ENCODE measurements around the gene RRAGC. TPM values are rescaled to one million over a fixed set of nuclear protein-coding genes. Genes with fewer than 3 reads are reported as not detected.
A peak's percentile ranks its signal among the peaks of the same experiment; 100 is the strongest.

RRAGC gene
- total and polyA plus RNA-seq, 10 donors = 9.4 to 28.1 (median 19.6) TPM

DNA sequence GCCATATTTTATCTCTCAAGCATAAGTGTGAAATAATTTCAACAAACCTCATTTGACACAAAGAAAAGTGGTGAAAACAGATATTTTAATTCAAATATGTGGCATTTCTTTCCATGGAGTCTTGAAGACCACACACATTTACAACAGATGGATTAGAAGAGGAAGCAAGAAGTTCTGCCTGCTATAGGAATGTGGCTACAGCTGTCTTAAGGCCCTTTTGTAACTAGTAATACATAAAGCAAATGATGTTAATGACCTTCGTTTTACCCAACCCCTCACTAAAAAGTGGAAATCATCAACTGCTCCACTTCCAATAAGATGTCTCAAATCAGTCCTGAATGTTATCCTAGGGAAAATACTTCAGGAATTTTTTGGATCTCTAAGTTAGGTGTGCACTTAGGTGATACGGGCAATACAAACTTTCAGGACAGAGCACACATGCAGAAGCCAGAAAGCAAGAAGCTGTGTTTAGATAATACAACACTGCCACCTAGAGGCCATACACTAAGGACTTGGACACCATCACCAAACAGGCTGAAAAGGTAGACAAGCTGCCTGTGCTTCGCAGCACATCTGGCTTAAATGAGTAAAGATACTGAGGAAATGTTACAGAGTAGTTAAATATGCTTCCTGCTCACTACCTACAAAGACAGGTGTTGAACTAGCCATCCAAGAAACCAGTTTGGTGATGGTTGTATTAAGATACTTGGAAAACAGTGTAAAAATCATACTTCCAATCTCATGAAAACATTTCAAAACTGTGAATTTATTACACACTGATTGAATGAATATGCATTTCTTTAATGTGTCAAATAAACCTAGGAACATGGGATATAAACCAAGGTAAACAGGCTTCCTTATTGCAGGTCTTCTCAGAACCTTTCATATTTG lies 24.4 kb downstream of the RRAGC start:
- intact Hi-C loops (cut with DNase I; ENCODE audit: low total_unique reads) = loop anchor here (10.0 kb wide), 1 partner anchor 800 kb away; no protein-coding TSS in a partner anchor
- 9 to 28% (median 22%) methylated on average over 3 of the region's 3 CpGs for WGBS, 5 donors
- H3K9me3 ChIP-seq = no peaks in the 10 kb centered on the region
- TF ChIP-seq, protein P1, sequence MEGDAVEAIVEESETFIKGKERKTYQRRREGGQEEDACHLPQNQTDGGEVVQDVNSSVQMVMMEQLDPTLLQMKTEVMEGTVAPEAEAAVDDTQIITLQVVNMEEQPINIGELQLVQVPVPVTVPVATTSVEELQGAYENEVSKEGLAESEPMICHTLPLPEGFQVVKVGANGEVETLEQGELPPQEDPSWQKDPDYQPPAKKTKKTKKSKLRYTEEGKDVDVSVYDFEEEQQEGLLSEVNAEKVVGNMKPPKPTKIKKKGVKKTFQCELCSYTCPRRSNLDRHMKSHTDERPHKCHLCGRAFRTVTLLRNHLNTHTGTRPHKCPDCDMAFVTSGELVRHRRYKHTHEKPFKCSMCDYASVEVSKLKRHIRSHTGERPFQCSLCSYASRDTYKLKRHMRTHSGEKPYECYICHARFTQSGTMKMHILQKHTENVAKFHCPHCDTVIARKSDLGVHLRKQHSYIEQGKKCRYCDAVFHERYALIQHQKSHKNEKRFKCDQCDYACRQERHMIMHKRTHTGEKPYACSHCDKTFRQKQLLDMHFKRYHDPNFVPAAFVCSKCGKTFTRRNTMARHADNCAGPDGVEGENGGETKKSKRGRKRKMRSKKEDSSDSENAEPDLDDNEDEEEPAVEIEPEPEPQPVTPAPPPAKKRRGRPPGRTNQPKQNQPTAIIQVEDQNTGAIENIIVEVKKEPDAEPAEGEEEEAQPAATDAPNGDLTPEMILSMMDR (IDR thresholded peaks at IDR 0.05 in 8 of 11, conservative IDR thresholded peaks at IDR 0.05 in 3 of 11) = peak; percentile 45 to 90 (median 80)
- TF ChIP-seq POLR2AphosphoS5 (IDR thresholded peaks at IDR 0.05) (no peak), POLR2A (IDR thresholded peaks at IDR 0.05) (no peak)
- peaks cover 0 to 34% (median 21%) of the 10 kb centered on the region in 6 donors for H3K36me3 ChIP-seq
- H3K27ac ChIP-seq = peak overlapping the region in 3 of 8 donors; percentile 60 to 76 (median 68)
- peaks cover 0 to 10% (median 0%) of the 10 kb centered on the region in 7 donors for H3K27me3 ChIP-seq (replicated peaks in 1 of 7)
- DNase-seq = no peak
- H3K4me1 ChIP-seq = peaks cover 0 to 45% (median 18%) of the 10 kb centered on the region in 6 donors
- H3K4me3 ChIP-seq = no peak overlapping the region

DNA sequence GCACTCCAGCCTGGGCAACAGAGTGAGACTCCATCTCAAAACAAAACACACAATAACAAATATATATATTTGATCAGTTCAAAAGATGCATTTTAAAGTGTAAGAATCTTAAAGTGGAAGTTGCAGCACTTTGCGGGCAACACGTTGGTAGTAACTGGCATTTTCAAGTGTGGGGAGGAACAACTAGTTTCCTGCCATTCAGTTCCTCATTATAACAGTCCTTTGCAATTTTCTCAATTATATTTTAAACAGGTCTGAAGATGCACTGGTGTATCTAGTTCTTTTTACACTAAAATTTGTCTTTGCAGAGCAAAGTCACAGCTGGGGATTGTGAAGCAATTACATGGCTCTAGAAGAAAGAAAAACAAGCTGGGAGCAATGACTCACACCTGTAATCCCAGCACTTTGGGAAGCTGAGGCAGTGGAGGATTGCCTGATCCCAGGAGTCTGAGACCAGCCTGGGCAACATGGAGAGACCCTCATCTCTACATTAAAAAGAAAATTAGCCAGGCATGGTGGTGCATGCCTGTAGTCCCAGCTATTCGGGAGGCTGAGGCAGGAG lies 25.3 kb downstream of the RRAGC start:
- H3K9me3 ChIP-seq = no peaks in the 10 kb centered on the region
- peaks cover 0 to 25% (median 16%) of the 10 kb centered on the region in 6 donors for H3K36me3 ChIP-seq
- peaks cover 0 to 17% (median 0%) of the 10 kb centered on the region in 7 donors for H3K27me3 ChIP-seq (replicated peaks in 1 of 7)
- H3K4me1 ChIP-seq = peaks cover 0 to 39% (median 14%) of the 10 kb centered on the region in 6 donors
- H3K27ac ChIP-seq = peak overlapping the region in 5 of 8 donors; percentile 44 to 76 (median 60)
- H3K4me3 ChIP-seq = no peak overlapping the region
- no peak for DNase-seq
- intact Hi-C loops (cut with DNase I; ENCODE audit: low total_unique reads) = loop anchor here (10.0 kb wide), 1 partner anchor 800 kb away; no protein-coding TSS in a partner anchor
- no peak for TF ChIP-seq POLR2A (IDR thresholded peaks at IDR 0.05)
- TF ChIP-seq, protein P1 (IDR thresholded peaks at IDR 0.05 in 8 of 11, conservative IDR thresholded peaks at IDR 0.05 in 3 of 11) = no peak
- no peak for TF ChIP-seq POLR2AphosphoS5 (IDR thresholded peaks at IDR 0.05)
- 46 to 61% (median 53%) methylated on average over 3 of the region's 3 CpGs for WGBS, 5 donors

DNA sequence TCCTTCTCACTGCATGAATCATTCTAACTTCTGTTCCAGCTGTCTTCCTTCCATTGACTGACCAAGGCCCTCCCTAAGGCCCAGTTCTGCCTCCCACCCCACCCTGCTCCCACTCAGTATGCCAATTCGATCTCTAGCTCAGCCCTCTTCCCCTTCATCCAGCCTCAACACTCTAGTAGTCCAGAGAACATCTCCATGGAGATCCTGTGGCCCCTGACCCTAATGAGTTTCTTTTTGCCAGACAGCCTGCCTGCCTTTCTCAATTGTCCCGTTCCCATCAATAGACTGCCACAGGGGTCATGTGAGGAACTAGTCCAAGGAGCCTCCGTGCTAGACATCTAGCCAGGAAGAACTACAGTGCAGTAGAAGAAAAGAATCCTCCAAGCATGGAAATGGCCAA lies 26.4 kb downstream of the RRAGC start:
- WGBS, 5 donors = 29 to 74% (median 54%) methylated on average over 3 of the region's 3 CpGs
- Histone ChIP-seq H3K4me3 (no peak overlapping the region), H3K27me3 (replicated peaks in 1 of 7) (peaks cover 0 to 28% (median 0%) of the 10 kb centered on the region in 7 donors), H3K4me1 (peaks cover 0 to 39% (median 14%) of the 10 kb centered on the region in 6 donors), H3K27ac (peak overlapping the region in 3 of 8 donors; percentile 60 to 76 (median 68)), H3K9me3 (no peaks in the 10 kb centered on the region), H3K36me3 (peaks cover 0 to 13% (median 4%) of the 10 kb centered on the region in 6 donors)
- no peak for DNase-seq
- TF ChIP-seq POLR2AphosphoS5 (IDR thresholded peaks at IDR 0.05) = no peak
- intact Hi-C loops (cut with DNase I; ENCODE audit: low total_unique reads) = loop anchor here (10.0 kb wide), 1 partner anchor 798 kb away; no protein-coding TSS in a partner anchor

DNA sequence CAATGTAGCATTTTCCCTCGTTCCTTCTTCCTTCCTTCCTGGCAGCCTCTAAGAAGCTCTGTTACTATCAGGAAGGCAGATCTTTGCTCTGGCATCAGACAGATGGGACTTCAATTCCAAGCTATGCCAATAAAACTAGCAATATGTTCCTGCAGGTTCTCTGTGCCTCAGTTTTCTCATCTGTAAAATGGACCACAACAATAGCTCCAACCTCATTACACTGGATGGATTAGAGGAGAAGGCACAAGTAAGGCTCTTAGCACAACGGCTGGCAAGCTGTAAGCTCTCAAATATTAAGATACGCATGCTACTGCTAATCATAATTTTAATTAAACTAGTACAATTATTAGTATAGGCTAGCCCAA lies 27.2 kb downstream of the RRAGC start:
- peaks cover 0 to 28% (median 0%) of the 10 kb centered on the region in 7 donors for H3K27me3 ChIP-seq (replicated peaks in 1 of 7)
- TF ChIP-seq POLR2AphosphoS5 (IDR thresholded peaks at IDR 0.05) (no peak), POLR2A (IDR thresholded peaks at IDR 0.05) (no peak)
- TF ChIP-seq, protein P1 (IDR thresholded peaks at IDR 0.05 in 8 of 11, conservative IDR thresholded peaks at IDR 0.05 in 3 of 11) = no peak
- no peaks in the 10 kb centered on the region for H3K9me3 ChIP-seq
- no peak for DNase-seq
- 78 to 91% (median 85%) methylated on average over 3 of the region's 3 CpGs for WGBS, 5 donors
- H3K27ac ChIP-seq = no peak overlapping the region
- H3K36me3 ChIP-seq = peaks cover 0 to 5% (median 0%) of the 10 kb centered on the region in 6 donors
- intact Hi-C loops (cut with DNase I; ENCODE audit: low total_unique reads) = loop anchor here (10.0 kb wide), 1 partner anchor 798 kb away; no protein-coding TSS in a partner anchor
- no peak overlapping the region for H3K4me3 ChIP-seq
- H3K4me1 ChIP-seq = peaks cover 0 to 39% (median 14%) of the 10 kb centered on the region in 6 donors
